Spinal cord (tissue), 10 donors: ENCODE measurements around the gene C3orf22. TPM values are rescaled to one million over a fixed set of nuclear protein-coding genes. Genes with fewer than 3 reads are reported as not detected.

Source experiments
- DNase-seq, 6 donors: peaks; one replicate each; pipeline versions ENCODE4 v3.0.0 to v3.0.0-alpha.2; 2013 to 2015; ENCODE audit warnings: low spot score in 6 of 6, low read depth in 4 of 6
- H3K27ac ChIP-seq: one replicate; pipeline ENCODE4 v1.5.1; 2013; ENCODE audit warnings: low read depth, low read length, control low read depth
- H3K27me3 ChIP-seq: one replicate; pipeline ENCODE4 v1.6.1; 2013; ENCODE audit warnings: low read length; ENCODE audit not compliant: control insufficient read depth, insufficient read depth
- H3K36me3 ChIP-seq: one replicate; pipeline ENCODE4 v1.6.1; 2013; ENCODE audit warnings: low read length; ENCODE audit not compliant: control insufficient read depth, insufficient read depth
- H3K4me1 ChIP-seq: one replicate; pipeline ENCODE4 v1.6.1; 2013; ENCODE audit warnings: low read length; ENCODE audit not compliant: control insufficient read depth, insufficient read depth
- H3K4me3 ChIP-seq: one replicate; pipeline ENCODE4 v1.5.1; 2013; ENCODE audit warnings: low read depth, low read length, control low read depth
- H3K9me3 ChIP-seq: one replicate; pipeline ENCODE4 v1.6.1; 2013; ENCODE audit warnings: low read length; ENCODE audit not compliant: control insufficient read depth, insufficient read depth
- WGBS: methylation state at CpG from one replicate; pipeline ENCODE4 v1.1.5; 2013; ENCODE audit warnings: missing lambda C conversion rate; ENCODE audit not compliant: insufficient coverage; 5-methylcytosine and 5-hydroxymethylcytosine counted together
- polyA plus RNA-seq, 2 donors: library from polyadenylated mRNA; unstranded; fragments of 120-200 nt; gene quantifications; one replicate each; pipeline ENCODE4 v1.2.1, GENCODE V29; 2013; ENCODE audit not compliant: insufficient read length in 2 of 2
- total RNA-seq, 2 donors: library from RNA; depleted of rRNA in 1 of 2; stranded (reverse); fragments of 120-200 nt in 1 of 2; fragments of >200 nt in 1 of 2; gene quantifications; one replicate each; pipeline versions ENCODE4 v1.2.3 to v1.2.4, GENCODE V29; 2013 to 2014
- donor health status: healthy.

Gene C3orf22
- total and polyA plus RNA-seq, 4 donors: 0.17 to 0.27 TPM; not detected in 2

- Histone ChIP-seq H3K4me3 (no peak overlapping the region), H3K27ac (no peak overlapping the region), H3K4me1 (peaks cover 45% of the 10 kb centered on the region), H3K9me3 (no peaks in the 10 kb centered on the region), H3K36me3 (no peaks in the 10 kb centered on the region), H3K27me3 (no peaks in the 10 kb centered on the region)
- 67% methylated on average over 17 of the region's 17 CpGs for WGBS
- DNase-seq: no peak
Observed at GRCh38 chr3:126551839-126552687, 6.7 kb downstream of the C3orf22 start.

GRCh38 chr3:126551121-126551838, 7.5 kb downstream of the C3orf22 start:
- no peak overlapping the region for H3K4me3 ChIP-seq
- H3K27ac ChIP-seq: no peak overlapping the region
- no peak for DNase-seq
- H3K27me3 ChIP-seq: no peaks in the 10 kb centered on the region
- no peaks in the 10 kb centered on the region for H3K36me3 ChIP-seq
- WGBS: 77% methylated on average over 7 of the region's 13 CpGs
- no peaks in the 10 kb centered on the region for H3K9me3 ChIP-seq
- H3K4me1 ChIP-seq: peaks cover 45% of the 10 kb centered on the region

DNA sequence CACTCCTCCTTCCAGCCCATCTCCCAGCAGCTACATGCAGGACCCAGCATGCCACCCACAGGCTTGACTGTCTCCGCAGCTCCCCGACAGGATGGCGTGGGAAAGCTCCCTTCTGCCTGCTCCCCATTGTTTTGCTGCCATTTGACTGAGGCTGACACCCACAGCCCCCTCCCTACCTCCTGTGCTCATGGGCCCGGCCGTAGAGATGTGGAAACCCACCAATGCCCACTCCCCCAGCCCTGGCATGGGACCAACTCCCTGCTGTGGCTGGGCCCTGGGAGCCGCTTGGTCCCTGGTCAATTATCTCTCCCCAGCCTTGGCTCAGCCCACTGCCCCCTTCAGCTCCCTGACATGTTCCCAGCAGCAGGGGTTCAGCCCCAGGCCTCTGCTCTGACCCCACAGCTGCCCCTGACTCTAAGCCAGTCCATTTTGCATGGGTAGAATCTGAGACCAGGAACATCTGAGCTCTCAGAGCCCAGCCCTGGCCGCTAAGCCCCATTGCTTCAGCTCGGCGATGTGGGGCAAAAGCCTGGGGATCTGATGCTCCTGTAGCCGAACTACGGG, 8.2 kb downstream of the C3orf22 start:
- no peak overlapping the region for H3K4me3 ChIP-seq
- DNase-seq: peak in 1 of 6 donors; percentile 43
- H3K27me3 ChIP-seq: no peaks in the 10 kb centered on the region
- H3K4me1 ChIP-seq: peaks cover 47% of the 10 kb centered on the region
- WGBS: 40% methylated on average over 11 of the region's 11 CpGs
- no peaks in the 10 kb centered on the region for H3K9me3 ChIP-seq
- H3K27ac ChIP-seq: no peak overlapping the region
- H3K36me3 ChIP-seq: no peaks in the 10 kb centered on the region

DNA sequence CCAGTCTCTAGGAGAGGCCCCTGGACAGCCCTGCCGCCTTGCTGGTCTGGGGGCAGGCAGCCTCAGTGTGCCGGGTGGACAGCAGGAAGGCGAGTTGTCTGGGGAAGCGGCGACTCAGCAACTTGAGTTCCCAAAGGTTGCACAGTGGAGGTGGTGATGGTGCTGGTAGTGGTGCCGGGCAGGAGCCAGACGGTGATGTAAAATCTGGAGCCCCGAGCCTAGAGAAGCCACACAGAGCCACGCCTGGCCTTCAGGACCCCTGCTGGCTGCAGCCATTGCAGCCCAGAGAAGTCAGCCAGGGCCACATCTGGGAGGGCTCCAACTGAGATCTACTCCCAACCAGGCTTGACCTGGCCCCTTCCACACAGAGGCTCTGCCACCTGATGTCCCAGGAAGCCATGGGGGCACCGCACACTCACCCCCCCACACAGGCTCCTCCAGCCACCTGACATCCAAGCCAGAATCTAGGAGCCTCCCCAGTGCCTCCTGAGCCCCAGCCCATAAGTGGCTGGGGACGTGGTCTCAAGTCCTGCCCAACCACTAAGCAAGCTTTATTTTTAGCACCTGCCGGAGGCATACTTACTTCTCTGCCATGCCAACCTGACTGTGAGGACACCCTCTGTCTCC, 8.8 kb downstream of the C3orf22 start:
- Histone ChIP-seq H3K9me3 (no peaks in the 10 kb centered on the region), H3K27ac (no peak overlapping the region), H3K27me3 (no peaks in the 10 kb centered on the region), H3K4me3 (no peak overlapping the region), H3K4me1 (peaks cover 49% of the 10 kb centered on the region), H3K36me3 (no peaks in the 10 kb centered on the region)
- WGBS: 62% methylated on average over 12 of the region's 12 CpGs
- DNase-seq: no peak

DNA sequence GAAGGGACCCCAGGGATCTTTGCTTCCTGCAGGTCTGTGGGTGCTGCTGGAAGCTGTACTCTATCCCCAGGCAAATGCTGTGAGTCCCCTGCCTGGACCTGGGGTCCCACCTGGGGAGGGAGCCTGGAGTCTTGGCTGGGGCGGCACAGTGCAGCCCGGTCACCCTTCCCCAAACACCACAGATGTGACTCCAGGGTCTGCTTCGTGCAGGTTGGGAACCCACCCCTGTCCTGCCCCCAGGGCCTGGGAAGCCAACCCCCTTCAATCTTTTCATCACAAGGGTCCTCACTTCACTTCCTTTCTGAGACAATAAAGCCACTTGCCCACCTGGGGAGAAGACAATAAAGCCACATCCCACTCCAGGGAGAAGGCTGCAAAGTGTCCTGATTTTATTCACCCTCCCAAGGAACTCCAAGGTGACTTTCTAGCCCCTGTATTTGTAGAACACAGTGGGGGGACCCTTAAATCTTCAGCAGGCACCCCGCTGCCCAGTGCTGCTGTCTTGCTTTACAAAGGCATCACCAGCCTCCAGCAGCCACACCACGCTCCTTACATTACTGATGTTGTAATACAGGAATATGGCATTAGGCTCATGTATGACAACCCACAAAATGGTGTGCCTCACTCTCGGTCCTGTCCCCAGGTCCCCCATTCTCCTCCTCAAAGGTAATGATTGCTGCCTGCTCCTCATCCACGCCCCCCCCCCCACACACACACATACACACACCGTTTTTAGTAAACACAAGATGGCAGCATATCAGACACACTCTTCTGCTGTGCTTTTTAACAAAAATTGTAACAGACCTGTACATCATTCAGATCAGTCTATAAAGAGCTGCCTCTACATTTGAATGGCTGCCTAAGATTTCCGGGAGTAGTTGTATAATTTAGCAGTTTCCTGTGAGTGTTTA, 9.9 kb downstream of the C3orf22 start:
- 51% methylated on average over 7 of the region's 9 CpGs for WGBS
- Histone ChIP-seq H3K27me3 (no peaks in the 10 kb centered on the region), H3K36me3 (no peaks in the 10 kb centered on the region), H3K27ac (no peak overlapping the region), H3K4me1 (peaks cover 53% of the 10 kb centered on the region), H3K9me3 (no peaks in the 10 kb centered on the region), H3K4me3 (no peak overlapping the region)
- peak in 2 of 6 donors; percentile 27 to 66 for DNase-seq

GRCh38 chr3:126547721-126548120, 11.0 kb downstream of the C3orf22 start:
- no peak for DNase-seq
- Histone ChIP-seq H3K36me3 (no peaks in the 10 kb centered on the region), H3K4me3 (no peak overlapping the region), H3K27ac (no peak overlapping the region), H3K9me3 (no peaks in the 10 kb centered on the region), H3K27me3 (no peaks in the 10 kb centered on the region), H3K4me1 (peaks cover 47% of the 10 kb centered on the region)
- WGBS: no CpG with 5 or more reads among the region's 1 CpG

GRCh38 chr3:126546549-126547239, 12.0 kb downstream of the C3orf22 start:
- Histone ChIP-seq H3K4me1 (peaks cover 38% of the 10 kb centered on the region), H3K4me3 (no peak overlapping the region), H3K27ac (no peak overlapping the region), H3K9me3 (no peaks in the 10 kb centered on the region), H3K36me3 (no peaks in the 10 kb centered on the region), H3K27me3 (peaks cover 6% of the 10 kb centered on the region)
- DNase-seq: no peak
- 79% methylated on average over 5 of the region's 8 CpGs for WGBS

DNA sequence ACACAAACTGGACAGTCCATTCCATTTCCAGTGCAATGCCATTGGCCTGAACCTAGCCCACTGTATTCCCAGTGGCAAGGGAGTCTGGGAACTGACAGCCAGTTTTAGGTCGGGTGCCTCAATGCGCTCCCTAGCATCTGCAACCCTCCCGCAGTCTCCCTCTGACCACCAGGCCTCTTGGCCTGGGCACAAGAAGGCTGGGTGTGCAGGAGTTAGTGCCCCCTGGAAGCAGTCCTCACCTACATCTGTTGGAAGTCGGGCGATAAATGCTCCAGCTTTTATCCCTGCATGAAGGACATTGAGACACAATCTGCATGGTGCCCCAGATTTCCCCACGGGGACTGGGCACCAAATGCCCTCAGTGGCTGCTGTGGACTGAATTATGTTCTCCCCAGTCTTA, 12.7 kb downstream of the C3orf22 start:
- H3K27me3 ChIP-seq: peaks cover 12% of the 10 kb centered on the region
- DNase-seq: no peak
- peaks cover 36% of the 10 kb centered on the region for H3K4me1 ChIP-seq
- WGBS: 91% methylated on average over 6 of the region's 6 CpGs
- no peaks in the 10 kb centered on the region for H3K9me3 ChIP-seq
- H3K27ac ChIP-seq: no peak overlapping the region
- H3K4me3 ChIP-seq: no peak overlapping the region
- no peaks in the 10 kb centered on the region for H3K36me3 ChIP-seq
